H9 (cell line): ENCODE data around the gene HPSE. TPM values are rescaled to one million over a fixed set of nuclear protein-coding genes. Genes with fewer than 3 reads are reported as not detected.

Experiments
- DNase-seq: peaks from one replicate; pipeline ENCODE4 v3.0.0-alpha.2; 2017
- H2AFZ ChIP-seq: one replicate; pipeline ENCODE4 v1.6.1; 2013; ENCODE audit warnings: mild to moderate bottlenecking, low read length, control low read depth, moderate library complexity
- H2AK5ac ChIP-seq: 2 replicates; pipeline ENCODE4 v1.6.1; 2013; ENCODE audit warnings: low read length, control low read depth, mixed read lengths; ENCODE audit not compliant: insufficient read length
- H2BK120ac ChIP-seq: one replicate; pipeline ENCODE4 v1.6.1; 2013; ENCODE audit warnings: low read depth, mild to moderate bottlenecking, low read length, control low read depth, inconsistent platforms; ENCODE audit not compliant: poor library complexity, severe bottlenecking
- H2BK12ac ChIP-seq: 2 replicates; pipeline ENCODE4 v1.6.1; 2013; ENCODE audit warnings: low read length, control low read depth, mixed read lengths, low read depth; ENCODE audit not compliant: insufficient read length
- H2BK15ac ChIP-seq: 2 replicates; pipeline ENCODE4 v1.6.1; 2013; ENCODE audit warnings: low read depth, low read length, control low read depth
- H2BK20ac ChIP-seq: one replicate; pipeline ENCODE4 v1.6.1; 2013; ENCODE audit warnings: low read depth, mild to moderate bottlenecking, low read length, control low read depth, inconsistent platforms; ENCODE audit not compliant: poor library complexity, severe bottlenecking
- H2BK5ac ChIP-seq: 2 replicates; pipeline ENCODE4 v1.6.1; 2013; ENCODE audit warnings: low read length, control low read depth, mixed read lengths; ENCODE audit not compliant: insufficient read length
- H3K14ac ChIP-seq: 2 replicates; pipeline ENCODE4 v1.6.1; 2013; ENCODE audit warnings: low read length, control low read depth; ENCODE audit not compliant: insufficient read depth
- H3K18ac ChIP-seq: 2 replicates; pipeline ENCODE4 v1.6.1; 2013; ENCODE audit warnings: low read depth, mild to moderate bottlenecking, mixed read lengths, low read length, control low read depth; ENCODE audit not compliant: insufficient read length
- H3K23ac ChIP-seq: 2 replicates; pipeline ENCODE4 v1.6.1; 2013; ENCODE audit warnings: low read length, control low read depth, mixed read lengths, low read depth; ENCODE audit not compliant: insufficient read length
- H3K23me2 ChIP-seq: 2 replicates; pipeline ENCODE4 v1.6.1; 2013; ENCODE audit warnings: low read depth, mild to moderate bottlenecking, mixed read lengths, low read length, control low read depth; ENCODE audit not compliant: insufficient read length, poor library complexity, severe bottlenecking
- H3K27ac ChIP-seq: 2 replicates; pipeline ENCODE4 v1.5.1; 2013; ENCODE audit warnings: low read length, control low read depth, mixed read lengths, low read depth; ENCODE audit not compliant: insufficient read length
- H3K27me3 ChIP-seq: 2 replicates; pipeline ENCODE4 v1.6.1; 2013; ENCODE audit warnings: low read length, control low read depth, inconsistent platforms; ENCODE audit not compliant: insufficient read depth
- H3K4ac ChIP-seq: 2 replicates; pipeline ENCODE4 v1.6.1; 2013; ENCODE audit warnings: low read depth, mild to moderate bottlenecking, control low read depth, inconsistent platforms, low read length, moderate library complexity
- H3K4me1 ChIP-seq: 2 replicates; pipeline ENCODE4 v1.6.1; 2013; ENCODE audit warnings: low read length, control low read depth, inconsistent platforms; ENCODE audit not compliant: insufficient read depth
- H3K4me2 ChIP-seq: 2 replicates; pipeline ENCODE4 v1.6.1; 2013; ENCODE audit warnings: low read length, control low read depth, mixed read lengths; ENCODE audit not compliant: insufficient read length, insufficient read depth
- H3K56ac ChIP-seq: 2 replicates; pipeline ENCODE4 v1.6.1; 2013; ENCODE audit warnings: low read depth, mild to moderate bottlenecking, mixed read lengths, low read length, control low read depth; ENCODE audit not compliant: insufficient read length
- H3K79me1 ChIP-seq: 2 replicates; pipeline ENCODE4 v1.6.1; 2013; ENCODE audit warnings: low read depth, mild to moderate bottlenecking, moderate library complexity, low read length, control low read depth, inconsistent platforms; ENCODE audit not compliant: insufficient read depth, poor library complexity, severe bottlenecking
- H3K79me2 ChIP-seq: 2 replicates; pipeline ENCODE4 v1.6.1; 2013; ENCODE audit warnings: low read length, control low read depth, inconsistent platforms; ENCODE audit not compliant: insufficient read depth
- H3K9ac ChIP-seq: 2 replicates; pipeline ENCODE4 v1.6.1; 2013; ENCODE audit warnings: low read length, control low read depth, mixed read lengths; ENCODE audit not compliant: insufficient read length; ENCODE audit errors: extremely low read depth
- H3K9me3 ChIP-seq: one replicate; pipeline ENCODE4 v1.6.1; 2013; ENCODE audit warnings: low read depth, low read length, inconsistent platforms; ENCODE audit not compliant: control insufficient read depth
- H3T11ph ChIP-seq: one replicate; pipeline ENCODE4 v1.6.1; 2013; ENCODE audit warnings: mild to moderate bottlenecking, low read length, control low read depth, inconsistent platforms
- H4K20me1 ChIP-seq: one replicate; pipeline ENCODE4 v1.6.1; 2013; ENCODE audit not compliant: control insufficient read depth, insufficient read length, insufficient read depth
- H4K5ac ChIP-seq: 2 replicates; pipeline ENCODE4 v1.6.1; 2013; ENCODE audit warnings: low read depth, mild to moderate bottlenecking, mixed read lengths, low read length, control low read depth; ENCODE audit not compliant: insufficient read length
- H4K8ac ChIP-seq: replicated peaks from 2 replicates; pipeline ENCODE4 v1.6.1; 2013; ENCODE audit warnings: low read length, control low read depth, mixed read lengths, low read depth; ENCODE audit not compliant: insufficient read length
- H4K91ac ChIP-seq: 2 replicates; pipeline ENCODE4 v1.6.1; 2013; ENCODE audit warnings: low read depth, mild to moderate bottlenecking, moderate library complexity, mixed read lengths, low read length, control low read depth; ENCODE audit not compliant: insufficient read length
- H3K27ac Mint-ChIP-seq, 3 experiments: 2 replicates in 2 of 3; 3 replicates in 1 of 3; pipeline ENCODE4 v1.8.0; 2020 to 2021; ENCODE audit warnings: mixed read lengths in 3 of 3, mild to moderate bottlenecking in 1 of 3, moderate library complexity in 1 of 3
- H3K27me3 Mint-ChIP-seq: 2 replicates; pipeline ENCODE4 v1.8.0; 2021; ENCODE audit warnings: low read depth, mild to moderate bottlenecking, moderate library complexity, mixed read lengths
- H3K36me3 Mint-ChIP-seq, 3 experiments: 2 replicates in 2 of 3; 3 replicates in 1 of 3; pipeline ENCODE4 v1.8.0; 2020 to 2021; ENCODE audit warnings: low read depth in 3 of 3, mixed read lengths in 3 of 3; ENCODE audit not compliant: insufficient read depth in 1 of 3
- H3K4me1 Mint-ChIP-seq, 2 experiments: 2 replicates each; pipeline ENCODE4 v1.8.0; 2020; ENCODE audit warnings: mixed read lengths in 2 of 2
- H3K4me3 Mint-ChIP-seq, 2 experiments: 2 replicates in 1 of 2; 3 replicates in 1 of 2; pipeline ENCODE4 v1.8.0; 2020 to 2021; ENCODE audit warnings: mild to moderate bottlenecking in 2 of 2, mixed read lengths in 2 of 2, moderate library complexity in 1 of 2
- H3K9me3 Mint-ChIP-seq, 2 experiments: 2 replicates in 1 of 2; 3 replicates in 1 of 2; pipeline ENCODE4 v1.8.0; 2020; ENCODE audit warnings: mild to moderate bottlenecking in 2 of 2, mixed read lengths in 2 of 2, moderate library complexity in 1 of 2
- CTCF ChIP-seq: fragments of 200-600 bp; sonication (generic); conservative IDR thresholded peaks from 3 replicates; pipeline ENCODE4 v1.8.0; 2021; ENCODE audit warnings: antibody characterized with exemption, mild to moderate bottlenecking
- WGBS: extraction: QIAGEN DNeasy Blood & Tissue Kit; methylation state at CpG from one replicate; pipeline ENCODE4 v1.1.7; 2013; ENCODE audit warnings: missing lambda C conversion rate, low lambda C conversion rate, mixed read lengths; ENCODE audit not compliant: insufficient read length; ENCODE audit errors: extremely low coverage; 5-methylcytosine and 5-hydroxymethylcytosine counted together
- total RNA-seq: library from RNA; stranded (reverse); gene quantifications from 2 replicates; pipeline ENCODE4 v1.2.1, GENCODE V29; 2021

The HPSE gene
- total RNA-seq, 1 experiment from 2014 or later: 2.0 TPM

GRCh38 chr4:83335701-83336100, 1.1 kb upstream of the HPSE start:
- Histone ChIP-seq H4K8ac (no peak overlapping the region), H4K5ac (no peak overlapping the region), H2BK5ac (no peak overlapping the region), H3K27me3 (peaks cover 10% of the 10 kb centered on the region; the same call in 1 of the 2 replicates), H3K27ac (no peak overlapping the region), H3K9me3 (no peaks in the 10 kb centered on the region), H3K79me2 (no peaks in the 10 kb centered on the region), H3K4me2 (no peak overlapping the region), H3K23ac (no peak overlapping the region), H3K23me2 (peaks cover 4% of the 10 kb centered on the region), H3K9ac (no peak overlapping the region), H2BK120ac (no peak overlapping the region), H3T11ph (no peak overlapping the region), H2BK12ac (no peak overlapping the region), H3K4ac (no peak overlapping the region), H3K4me1 (no peaks in the 10 kb centered on the region), H2AFZ (no peak overlapping the region), H3K79me1 (no peaks in the 10 kb centered on the region), H2BK20ac (no peak overlapping the region), H3K18ac (no peak overlapping the region), H3K14ac (no peak overlapping the region), H4K20me1 (no peaks in the 10 kb centered on the region), H3K56ac (no peak overlapping the region), H2AK5ac (no peak overlapping the region), H4K91ac (no peak overlapping the region), H2BK15ac (no peak overlapping the region)
- WGBS: no CpG with 5 or more reads among the region's 6 CpGs
- H3K4me1 Mint-ChIP-seq: peaks cover 9 to 12% of the 10 kb centered on the region in 2 experiments; a peak in 3 of 4 replicates
- TF ChIP-seq CTCF: no peak
- peaks cover 69% of the 10 kb centered on the region for H3K27me3 Mint-ChIP-seq
- H3K36me3 Mint-ChIP-seq: no peaks in the 10 kb centered on the region; a peak in 1 of 7 replicates
- no peak for DNase-seq
- no peak overlapping the region for H3K27ac Mint-ChIP-seq
- H3K4me3 Mint-ChIP-seq: peak overlapping the region; percentile 73 to 92
- H3K9me3 Mint-ChIP-seq: no peaks in the 10 kb centered on the region
